Endodermal cell (in vitro differentiated cells): ENCODE data around the gene ADAMTS4. TPM values are rescaled to one million over a fixed set of nuclear protein-coding genes. Genes with fewer than 3 reads are reported as not detected.

Experiments
- DNase-seq: peaks from one replicate; pipeline ENCODE4 v3.0.0-alpha.2; 2017
- H3K27ac ChIP-seq: 2 replicates; pipeline ENCODE4 v1.5.1; 2013; ENCODE audit warnings: mild to moderate bottlenecking, low read depth, low read length, moderate library complexity
- H3K27me3 ChIP-seq: 2 replicates; pipeline ENCODE4 v1.6.1; 2013; ENCODE audit warnings: mild to moderate bottlenecking, low read length, moderate library complexity; ENCODE audit not compliant: insufficient read depth, control insufficient read depth, poor library complexity, severe bottlenecking
- H3K36me3 ChIP-seq: 2 replicates; pipeline ENCODE4 v1.7.0; 2013; ENCODE audit warnings: mild to moderate bottlenecking, low read length, moderate library complexity; ENCODE audit not compliant: control insufficient read depth, insufficient read depth
- H3K4me1 ChIP-seq: one replicate; pipeline ENCODE4 v1.7.0; 2013; ENCODE audit warnings: low read length; ENCODE audit not compliant: control insufficient read depth, insufficient read depth
- H3K4me3 ChIP-seq: 2 replicates; pipeline ENCODE4 v1.5.1; 2013; ENCODE audit warnings: mild to moderate bottlenecking, low read length, moderate library complexity
- H3K9ac ChIP-seq: 2 replicates; pipeline ENCODE4 v1.6.1; 2013; ENCODE audit warnings: mild to moderate bottlenecking, low read length, moderate library complexity; ENCODE audit not compliant: poor library complexity, severe bottlenecking; ENCODE audit errors: extremely low read depth
- H3K9me3 ChIP-seq: 2 replicates; pipeline ENCODE4 v1.6.1; 2013; ENCODE audit warnings: mild to moderate bottlenecking, low read length, moderate library complexity; ENCODE audit not compliant: control insufficient read depth
- H3K27ac Mint-ChIP-seq: 2 replicates; pipeline ENCODE4 v1.8.0; 2020; ENCODE audit warnings: mixed read lengths
- H3K27me3 Mint-ChIP-seq: 2 replicates; pipeline ENCODE4 v1.8.0; 2021; ENCODE audit warnings: mild to moderate bottlenecking, mixed read lengths; ENCODE audit not compliant: insufficient read depth
- H3K36me3 Mint-ChIP-seq: 2 replicates; pipeline ENCODE4 v1.8.0; 2020; ENCODE audit warnings: low read depth, mixed read lengths
- H3K4me1 Mint-ChIP-seq: 2 replicates; pipeline ENCODE4 v1.8.0; 2020; ENCODE audit warnings: mixed read lengths
- H3K4me3 Mint-ChIP-seq: 2 replicates; pipeline ENCODE4 v1.8.0; 2020; ENCODE audit warnings: mild to moderate bottlenecking, moderate library complexity, mixed read lengths
- H3K9me3 Mint-ChIP-seq: 2 replicates; pipeline ENCODE4 v1.8.0; 2020; ENCODE audit warnings: mild to moderate bottlenecking, mixed read lengths
- CTCF ChIP-seq: fragments of 200-600 bp; sonication (generic); conservative IDR thresholded peaks from 2 replicates; pipeline ENCODE4 v1.5.0; 2021; ENCODE audit warnings: antibody characterized with exemption, mild to moderate bottlenecking
- WGBS, 2 experiments: methylation state at CpG; one replicate each; pipeline versions ENCODE4 v1.1.5 to v1.1.7; 2013; ENCODE audit warnings: missing lambda C conversion rate in 2 of 2, mixed read lengths in 1 of 2; ENCODE audit not compliant: insufficient coverage in 1 of 2, insufficient read length in 1 of 2; 5-methylcytosine and 5-hydroxymethylcytosine counted together
- total RNA-seq, 2 donors: library from RNA; stranded (reverse); fragmentation: NEBNext Ultra II Directional in 1 of 2; extraction: Animal tissue kit (Norgen Biotek cat#: 25700) in 1 of 2; gene quantifications; 2 replicates in 1 of 2; 3 replicates in 1 of 2; pipeline ENCODE4 v1.2.1, GENCODE V29; 2021

Gene ADAMTS4
- total RNA-seq, 2 donors from 2014 or later = 4.4 to 9.6 TPM

DNA sequence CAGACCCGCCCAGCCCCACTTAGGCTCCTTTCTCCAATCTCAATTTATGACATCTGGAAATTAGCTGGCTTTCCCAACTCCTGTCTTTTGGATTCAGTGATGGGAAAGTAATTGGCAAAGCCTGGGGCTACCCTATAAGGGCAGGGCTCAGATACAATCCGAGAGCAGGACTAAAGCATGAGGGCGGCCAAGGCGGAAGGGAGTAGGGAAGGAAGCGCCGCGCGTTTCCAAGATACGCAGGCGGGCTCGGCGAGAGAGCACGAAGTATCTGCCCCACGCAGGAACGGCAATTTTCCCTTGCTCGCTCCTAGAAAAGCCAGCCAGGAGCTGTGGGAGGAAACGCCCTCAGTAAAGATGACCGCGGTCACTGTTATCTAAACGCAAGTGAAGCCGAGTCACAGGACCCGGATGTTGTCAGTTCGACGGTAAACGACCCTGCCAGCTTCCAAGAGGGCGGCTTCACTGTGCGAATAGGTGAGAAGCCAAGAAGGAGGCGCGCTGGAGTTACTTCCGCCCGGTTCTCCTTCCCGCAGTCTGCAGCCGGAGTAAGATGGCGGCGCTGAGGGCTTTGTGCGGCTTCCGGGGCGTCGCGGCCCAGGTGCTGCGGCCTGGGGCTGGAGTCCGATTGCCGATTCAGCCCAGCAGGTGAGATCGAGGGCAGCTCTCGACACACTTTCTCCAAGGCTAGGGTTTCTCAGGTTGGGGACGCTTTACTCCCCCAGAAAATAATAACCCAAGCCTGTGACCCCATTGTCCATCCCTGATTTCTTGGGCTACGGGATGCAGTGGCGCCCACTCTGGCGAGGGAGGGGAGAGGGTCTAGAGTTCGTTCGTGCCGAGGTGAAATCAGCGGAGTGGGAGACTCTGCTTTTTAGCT is 3.2 kb upstream of the ADAMTS4 start, which contains the start of gene NDUFS2:
Gene NDUFS2 (plus strand): TSS at position 532 of the 877 bp plus-strand sequence. CDS start 19 bp downstream, at position 551.
- Mint-ChIP-seq H3K4me1 (peaks cover 44% of the 10 kb centered on the region), H3K27ac (peak within 1 kb of the TSS; percentile 97), H3K4me3 (peak within 1 kb of the TSS; percentile 88), H3K36me3 (peaks cover 30% of the 10 kb centered on the region), H3K27me3 (no peaks in the 10 kb centered on the region), H3K9me3 (no peaks in the 10 kb centered on the region)
- DNase-seq = peak; percentile 99
- Histone ChIP-seq H3K27me3 (no peaks in the 10 kb centered on the region), H3K9me3 (no peaks in the 10 kb centered on the region), H3K4me3 (peak within 1 kb of the TSS; percentile 89), H3K9ac (peak within 1 kb of the TSS; percentile 93), H3K27ac (peak within 1 kb of the TSS; percentile 88), H3K36me3 (peaks cover 38% of the 10 kb centered on the region), H3K4me1 (peaks cover 18% of the 10 kb centered on the region)
- WGBS, 2 experiments = 6 to 11% methylated on average over 45 to 53 of the region's 53 CpGs
- TF ChIP-seq CTCF = peak; percentile 61

DNA sequence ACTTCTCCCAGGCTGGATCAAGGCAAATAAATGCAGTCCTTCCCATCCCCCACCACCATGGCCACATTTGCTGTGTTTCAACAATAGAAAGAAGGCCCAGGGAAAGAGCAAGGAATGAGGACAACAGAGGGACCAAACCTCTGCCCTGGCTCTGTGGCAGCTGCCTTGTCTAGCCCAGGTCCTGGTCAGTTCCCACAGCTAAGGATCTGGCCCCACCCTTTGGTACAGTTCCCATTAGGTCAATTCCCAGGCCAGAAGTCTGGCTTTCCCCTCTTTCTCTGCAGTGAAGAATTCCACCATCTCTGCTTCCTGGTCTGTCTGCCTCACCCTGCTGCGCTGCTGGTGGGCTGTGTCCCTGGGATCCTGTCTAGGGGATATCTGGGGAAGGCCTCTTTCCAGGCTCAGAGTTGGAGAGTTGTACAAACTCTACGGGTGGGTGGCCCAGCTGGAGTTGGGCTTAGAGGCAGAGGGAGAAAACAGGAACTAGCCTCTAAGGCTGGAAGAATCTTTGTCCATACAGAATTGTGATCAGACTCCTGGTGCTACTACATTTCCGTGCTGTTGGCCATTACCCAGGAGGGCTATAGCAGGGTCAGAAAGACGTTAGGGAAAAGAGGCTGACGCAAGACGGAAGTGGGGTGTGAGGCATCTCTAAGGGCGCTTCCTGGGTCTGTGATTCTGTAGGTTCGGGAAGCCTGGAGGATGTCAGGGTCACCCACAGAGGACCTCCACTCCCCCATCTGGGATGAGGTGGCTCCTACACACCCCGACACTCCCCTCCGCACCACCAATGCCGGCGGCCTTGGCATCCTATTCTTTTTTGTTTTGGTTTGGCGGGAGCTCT is 2.4 kb upstream of the ADAMTS4 start:
- peak overlapping the region; percentile 93 for H3K27ac Mint-ChIP-seq
- H3K36me3 Mint-ChIP-seq = peaks cover 21% of the 10 kb centered on the region
- WGBS, 2 experiments = 85 to 93% methylated on average over 12 to 13 of the region's 13 CpGs
- DNase-seq = peak; percentile 63
- TF ChIP-seq CTCF = no peak
- H3K27ac ChIP-seq = peak overlapping the region; percentile 88
- H3K9ac ChIP-seq = no peak overlapping the region
- H3K9me3 ChIP-seq = no peaks in the 10 kb centered on the region
- peaks cover 50% of the 10 kb centered on the region for H3K4me1 Mint-ChIP-seq
- peak overlapping the region; percentile 88 for H3K4me3 Mint-ChIP-seq
- H3K4me3 ChIP-seq = no peak overlapping the region
- peaks cover 18% of the 10 kb centered on the region for H3K4me1 ChIP-seq
- no peaks in the 10 kb centered on the region for H3K27me3 Mint-ChIP-seq
- no peaks in the 10 kb centered on the region for H3K27me3 ChIP-seq
- peaks cover 29% of the 10 kb centered on the region for H3K36me3 ChIP-seq
- H3K9me3 Mint-ChIP-seq = no peaks in the 10 kb centered on the region

DNA sequence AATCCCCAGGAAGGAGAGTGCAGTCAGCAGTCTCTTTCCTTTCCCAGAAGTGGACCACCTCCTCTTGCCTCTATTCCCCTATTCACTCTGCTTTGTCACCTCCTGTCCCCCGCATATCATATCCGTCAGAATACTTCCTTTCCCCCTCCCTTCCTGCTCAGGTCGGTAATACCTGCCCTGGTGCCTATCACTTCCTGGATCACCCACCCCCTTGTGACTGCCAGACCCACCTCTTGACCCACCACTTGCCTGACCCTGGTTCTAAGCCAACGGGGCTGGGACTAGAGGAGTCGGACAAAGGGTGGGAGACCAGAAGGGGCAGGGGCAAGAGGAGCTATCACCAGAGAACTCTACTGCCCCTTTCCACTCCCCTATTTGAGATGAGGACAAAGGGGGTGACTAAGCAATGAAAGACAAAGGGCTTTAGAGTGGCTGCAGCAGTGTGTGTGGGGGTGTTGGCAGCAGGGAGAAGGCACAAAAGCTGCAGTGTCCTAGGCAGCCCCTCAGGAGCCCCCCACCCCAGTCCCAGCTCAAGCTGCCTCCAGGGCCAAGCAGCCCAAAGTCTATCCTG is 1.7 kb upstream of the ADAMTS4 start:
- H3K36me3 Mint-ChIP-seq = peaks cover 19% of the 10 kb centered on the region
- peak; percentile 64 for DNase-seq
- Histone ChIP-seq H3K27ac (peak overlapping the region; percentile 70), H3K36me3 (peaks cover 22% of the 10 kb centered on the region), H3K4me1 (peaks cover 18% of the 10 kb centered on the region), H3K9ac (no peak overlapping the region), H3K4me3 (no peak overlapping the region), H3K27me3 (no peaks in the 10 kb centered on the region), H3K9me3 (no peaks in the 10 kb centered on the region)
- peaks cover 50% of the 10 kb centered on the region for H3K4me1 Mint-ChIP-seq
- no peak overlapping the region for H3K4me3 Mint-ChIP-seq
- WGBS, 2 experiments = 47 to 74% methylated on average over 3 to 5 of the region's 5 CpGs
- peak overlapping the region; percentile 93 for H3K27ac Mint-ChIP-seq
- H3K9me3 Mint-ChIP-seq = no peaks in the 10 kb centered on the region
- TF ChIP-seq CTCF = no peak
- H3K27me3 Mint-ChIP-seq = no peaks in the 10 kb centered on the region
